IMR-90 (cell line): Measurements from ENCODE around the gene MAN1C1. TPM values are rescaled to one million over a fixed set of nuclear protein-coding genes. Genes with fewer than 3 reads are reported as not detected.

ENCODE experiments used
- ATAC-seq: fragments of 200-7000 bp; cut with Tn5 transposase; 2 replicates; pipeline ENCODE4 v1.9.1; 2020; ENCODE audit warnings: low read depth, mild to moderate bottlenecking, moderate library complexity
- BruUV-seq: library from RNA; stranded (reverse); fragments of 400-500 nt; replicated peaks from 2 replicates; lab custom pipeline; 2021; lab: Mats Ljungman, UMichigan
- CTCF ChIA-PET: fragments of 300-600 bp; formaldehyde crosslinking; extraction: SDS; loops from one replicate; lab custom pipeline; 2021; ENCODE audit warnings: antibody characterized with exemption; lab: Yijun Ruan, JAX
- POLR2A ChIA-PET: fragments of 300-600 bp; sonication (Branson Sonifier 250); formaldehyde crosslinking; loops from one replicate; lab custom pipeline; 2022; ENCODE audit warnings: antibody characterized with exemption; ENCODE audit not compliant: unreplicated experiment; lab: Charles Lee
- DNase-seq: peaks from one replicate; pipeline ENCODE4 v3.0.0; 2013
- H2AFZ ChIP-seq: replicated peaks from 2 replicates; pipeline ENCODE3; 2013; ENCODE audit warnings: low read length, mild to moderate bottlenecking; ENCODE audit not compliant: poor library complexity
- H2AK5ac ChIP-seq: 2 replicates; pipeline ENCODE4 v1.6.1; 2013; ENCODE audit warnings: low read depth, low read length, inconsistent platforms
- H2AK9ac ChIP-seq: replicated peaks from 2 replicates; pipeline ENCODE3; 2013; ENCODE audit warnings: mild to moderate bottlenecking, low read depth, low read length, moderate library complexity; ENCODE audit not compliant: poor library complexity
- H2BK120ac ChIP-seq: 2 replicates; pipeline ENCODE4 v1.6.1; 2013; ENCODE audit warnings: low read depth, low read length, inconsistent platforms
- H2BK15ac ChIP-seq: 3 replicates; pipeline ENCODE4 v1.6.1; 2013; ENCODE audit warnings: low read depth, low read length, inconsistent platforms
- H2BK20ac ChIP-seq: 2 replicates; pipeline ENCODE4 v1.6.1; 2013; ENCODE audit warnings: low read depth, mild to moderate bottlenecking, inconsistent platforms, low read length, moderate library complexity
- H2BK5ac ChIP-seq: 2 replicates; pipeline ENCODE4 v1.6.1; 2013; ENCODE audit warnings: mild to moderate bottlenecking, low read depth, low read length, inconsistent platforms; ENCODE audit not compliant: poor library complexity, severe bottlenecking
- H3K14ac ChIP-seq: replicated peaks from 2 replicates; pipeline ENCODE4 v1.6.1; 2013; ENCODE audit warnings: low read depth, low read length, inconsistent platforms
- H3K18ac ChIP-seq: 2 replicates; pipeline ENCODE4 v1.6.1; 2013; ENCODE audit warnings: low read depth, low read length, control low read depth
- H3K23ac ChIP-seq: 2 replicates; pipeline ENCODE4 v1.6.1; 2013; ENCODE audit warnings: low read depth, low read length, inconsistent platforms
- H3K27ac ChIP-seq: 2 replicates; pipeline ENCODE4 v1.5.1; 2013; ENCODE audit warnings: mild to moderate bottlenecking, control low read depth, low read length; ENCODE audit not compliant: insufficient read depth
- H3K27me3 ChIP-seq: 2 replicates; pipeline ENCODE4 v1.6.1; 2013; ENCODE audit warnings: low read length; ENCODE audit not compliant: control insufficient read depth, insufficient read depth
- H3K36me3 ChIP-seq: 2 replicates; pipeline ENCODE4 v1.6.1; 2013; ENCODE audit warnings: low read length, mixed read lengths; ENCODE audit not compliant: control insufficient read depth, insufficient read depth
- H3K4ac ChIP-seq: 2 replicates; pipeline ENCODE4 v1.6.1; 2013; ENCODE audit warnings: low read depth, low read length, inconsistent platforms
- H3K4me1 ChIP-seq: 2 replicates; pipeline ENCODE4 v1.6.1; 2013; ENCODE audit warnings: low read length, mixed read lengths; ENCODE audit not compliant: control insufficient read depth, insufficient read depth
- H3K4me2 ChIP-seq: 2 replicates; pipeline ENCODE4 v1.6.1; 2013; ENCODE audit warnings: low read depth, mild to moderate bottlenecking, control low read depth, low read length, moderate library complexity
- H3K4me3 ChIP-seq: 2 replicates; pipeline ENCODE4 v1.5.1; 2013; ENCODE audit warnings: low read depth, mild to moderate bottlenecking, control low read depth, low read length, moderate library complexity; ENCODE audit not compliant: insufficient read depth
- H3K56ac ChIP-seq: 2 replicates; pipeline ENCODE4 v1.6.1; 2013; ENCODE audit warnings: low read length, inconsistent platforms; ENCODE audit not compliant: insufficient read depth; ENCODE audit errors: extremely low read depth
- H3K79me1 ChIP-seq, 2 experiments: 2 replicates each; pipeline ENCODE4 v1.6.1; 2013; ENCODE audit warnings: low read length in 2 of 2, inconsistent platforms in 1 of 2, low read depth in 1 of 2
- H3K9ac ChIP-seq: 2 replicates; pipeline ENCODE4 v1.6.1; 2013; ENCODE audit warnings: low read depth, low read length, control low read depth
- H3K9me1 ChIP-seq: 2 replicates; pipeline ENCODE4 v1.6.1; 2013; ENCODE audit warnings: low read length, inconsistent platforms; ENCODE audit not compliant: insufficient read depth
- H3K9me3 ChIP-seq: 2 replicates; pipeline ENCODE4 v1.6.1; 2013; ENCODE audit warnings: low read length; ENCODE audit not compliant: control insufficient read depth, insufficient read depth
- H4K20me1 ChIP-seq: 2 replicates; pipeline ENCODE4 v1.6.1; 2013; ENCODE audit warnings: low read length, inconsistent platforms; ENCODE audit not compliant: insufficient read depth
- H4K5ac ChIP-seq: 2 replicates; pipeline ENCODE4 v1.6.1; 2013; ENCODE audit warnings: mild to moderate bottlenecking, low read depth, low read length, control low read depth
- H4K8ac ChIP-seq, 2 experiments: 2 replicates each; pipeline ENCODE4 v1.6.1; 2013; ENCODE audit warnings: low read depth in 2 of 2, low read length in 2 of 2, control low read depth in 1 of 2, inconsistent platforms in 1 of 2
- H4K91ac ChIP-seq: 2 replicates; pipeline ENCODE4 v1.6.1; 2013; ENCODE audit warnings: low read depth, low read length, inconsistent platforms; ENCODE audit not compliant: insufficient read depth
- RAD21 ChIP-seq: IDR thresholded peaks from 2 replicates; pipeline ENCODE4 v1.6.1; 2012; ENCODE audit warnings: low read length, improper control_type of control experiment
- SMC3 ChIP-seq: fragments of 150-350 bp; IDR thresholded peaks from 2 replicates; pipeline ENCODE4 v1.6.1; 2016; ENCODE audit warnings: low read depth, mild to moderate bottlenecking, antibody characterized with exemption, low read length, moderate library complexity
- WGBS, 2 experiments: methylation state at CpG; one replicate each; pipeline versions ENCODE4 v1.1.5 to v1.1.7; 2013; ENCODE audit warnings: missing lambda C conversion rate in 2 of 2; ENCODE audit not compliant: insufficient read length in 1 of 2; ENCODE audit errors: extremely low coverage in 2 of 2; 5-methylcytosine and 5-hydroxymethylcytosine counted together
- dilution Hi-C: fragments of 300-500 bp; cut with HindIII; formaldehyde crosslinking; loops from one replicate; pipeline ENCODE4 v1.14.3; 2018; ENCODE audit warnings: low sequenced_read_pairs; ENCODE audit not compliant: unreplicated experiment
- in situ Hi-C: fragments of 300-500 bp; cut with MboI; formaldehyde crosslinking; loops from 3 replicates; pipeline ENCODE4 v1.14.3; 2019; ENCODE audit warnings: low sequenced_read_pairs, inconsistent platforms, mixed read lengths
- intact Hi-C: fragments of 100-400 bp; cut with micrococcal nuclease; formaldehyde crosslinking; loops from 2 replicates; pipeline ENCODE4 v1.10.0; 2022
- polyA plus RNA-seq, 3 experiments: library from polyadenylated mRNA; depleted of rRNA; stranded (reverse); fragments of >200 nt; gene quantifications; 2 replicates each; pipeline ENCODE4 v1.2.3, GENCODE V29; 2012; ENCODE audit warnings: low replicate concordance in 1 of 3
- total RNA-seq: library from RNA; depleted of rRNA; stranded (reverse); fragments of >200 nt; gene quantifications from 2 replicates; pipeline ENCODE4 v1.2.3, GENCODE V29; 2012

MAN1C1 gene
- total and polyA plus RNA-seq, 2 of the 4 experiments (the other 2 are of a cell fraction), result 3.2 to 11.3 TPM

GRCh38 chr1:25691211-25691610 is 74.6 kb downstream of the MAN1C1 start:
- Histone ChIP-seq H3K4me3 (no peak overlapping the region), H3K9me3 (no peaks in the 10 kb centered on the region), H2BK120ac (no peak overlapping the region), H2BK5ac (no peak overlapping the region), H3K4ac (no peak overlapping the region), H3K9me1 (peaks cover 19% of the 10 kb centered on the region), H4K91ac (no peak overlapping the region; the same call in 1 of the 2 replicates), H3K4me1 (peaks cover 28% of the 10 kb centered on the region), H4K8ac (no peak overlapping the region), H3K9ac (no peak overlapping the region), H3K14ac (no peak overlapping the region), H3K4me2 (no peak overlapping the region), H2AK5ac (0 out of 2 replicates have a peak overlapping the region, but pooled peaks have one; percentile 13), H3K27ac (no peak overlapping the region), H4K20me1 (no peaks in the 10 kb centered on the region), H2AFZ (no peak overlapping the region), H4K5ac (no peak overlapping the region), H3K27me3 (no peaks in the 10 kb centered on the region), H3K56ac (no peak overlapping the region), H2AK9ac (no peak overlapping the region), H3K23ac (no peak overlapping the region), H3K18ac (no peak overlapping the region), H2BK20ac (no peak overlapping the region), H3K36me3 (peaks cover 5% of the 10 kb centered on the region; the same call in 1 of the 2 replicates), H2BK15ac (no peak overlapping the region), H3K79me1 (peaks cover 0 to 8% of the 10 kb centered on the region in 2 experiments; a peak in 2 of 4 replicates)
- BruUV-seq, result no TSS peak
- WGBS, 2 experiments, result 100% methylated on average over 3 of the region's 7 CpGs; no CpG with 5 or more reads in 1 of the 2 experiments
- TF ChIP-seq RAD21, result no peak
- TF ChIP-seq SMC3, result no peak
- intact Hi-C loops (no loop called here), dilution Hi-C loops (no loop called here), in situ Hi-C loops (no loop called here)
- DNase-seq (no peak), ATAC-seq (no peak)
- CTCF ChIA-PET, result interaction anchor here (1.1 kb wide), 1 partner anchor 68 kb away, joined by 3 read pairs; no protein-coding TSS in a partner anchor
- POLR2A ChIA-PET, result no interaction called here
